MCF 10A (cell line): ENCODE measurements around the gene LECT2. TPM values are rescaled to one million over a fixed set of nuclear protein-coding genes. Genes with fewer than 3 reads are reported as not detected.

ENCODE experiments used
- BruUV-seq: library from RNA; stranded (reverse); fragments of 400-500 nt; replicated peaks from 2 replicates; lab custom pipeline; 2021; lab: Mats Ljungman, UMichigan
- CTCF ChIA-PET: fragments of 300-600 bp; sonication (Branson Sonifier 250); formaldehyde crosslinking; extraction: SDS; loops from one replicate; lab custom pipeline; 2021; ENCODE audit warnings: antibody characterized with exemption, inconsistent platforms; lab: Yijun Ruan, JAX
- POLR2A ChIA-PET: fragments of 300-600, 350-650 bp; sonication (Branson Sonifier 250); formaldehyde crosslinking; extraction: SDS; loops from one replicate; lab custom pipeline; 2020; ENCODE audit warnings: antibody characterized with exemption, inconsistent platforms; lab: Yijun Ruan, JAX
- DNase-seq: peaks from one replicate; pipeline ENCODE4 v3.0.0-alpha.2; 2018; ENCODE audit not compliant: unreplicated experiment
- H3K27ac Mint-ChIP-seq: one replicate; pipeline ENCODE4 v1.8.0; 2022; ENCODE audit warnings: mild to moderate bottlenecking, low read depth, mixed read lengths; ENCODE audit not compliant: unreplicated experiment
- H3K27me3 Mint-ChIP-seq: one replicate; pipeline ENCODE4 v1.8.0; 2022; ENCODE audit warnings: mixed read lengths; ENCODE audit not compliant: insufficient read depth, unreplicated experiment
- H3K36me3 Mint-ChIP-seq: one replicate; pipeline ENCODE4 v1.8.0; 2022; ENCODE audit warnings: mild to moderate bottlenecking, moderate library complexity, mixed read lengths; ENCODE audit not compliant: insufficient read depth, unreplicated experiment
- H3K4me1 Mint-ChIP-seq: one replicate; pipeline ENCODE4 v1.8.0; 2022; ENCODE audit warnings: mixed read lengths; ENCODE audit not compliant: insufficient read depth, unreplicated experiment
- H3K4me3 Mint-ChIP-seq: one replicate; pipeline ENCODE4 v1.8.0; 2022; ENCODE audit warnings: mild to moderate bottlenecking, moderate library complexity, mixed read lengths; ENCODE audit not compliant: unreplicated experiment
- H3K9me3 Mint-ChIP-seq: one replicate; pipeline ENCODE4 v1.8.0; 2022; ENCODE audit warnings: mixed read lengths; ENCODE audit not compliant: unreplicated experiment
- CTCF ChIP-seq: fragments of 200-600 bp; IDR thresholded peaks from one replicate; pipeline ENCODE4 v1.8.0; 2022; ENCODE audit warnings: antibody characterized with exemption, mild to moderate bottlenecking; ENCODE audit not compliant: unreplicated experiment
- intact Hi-C: fragments of 100-400 bp; cut with micrococcal nuclease; formaldehyde crosslinking; loops from 2 replicates; pipeline ENCODE4 v1.14.1; 2022
- total RNA-seq: library from RNA; stranded (reverse); gene quantifications from 2 replicates; pipeline ENCODE4 v1.2.3, GENCODE V29; 2022

Gene LECT2
- total RNA-seq, 1 experiment from 2014 or later, result not detected

GRCh38 chr5:135951807-135952206 is 3.0 kb downstream of the LECT2 start:
- Mint-ChIP-seq H3K27me3 (no peaks in the 10 kb centered on the region), H3K27ac (no peak overlapping the region), H3K4me3 (no peak overlapping the region), H3K9me3 (no peaks in the 10 kb centered on the region), H3K36me3 (no peaks in the 10 kb centered on the region), H3K4me1 (no peaks in the 10 kb centered on the region)
- no peak for TF ChIP-seq CTCF
- intact Hi-C loops, result no loop called here
- no TSS peak for BruUV-seq
- CTCF ChIA-PET, result interaction anchor here (0.6 to 1.5 kb wide), 8 partner anchors 10 to 260 kb away, joined by 3 to 7 read pairs (median 4); no protein-coding TSS in a partner anchor
- DNase-seq, result no peak
- POLR2A ChIA-PET, result interaction anchor here (0.9 to 1.4 kb wide), 4 partner anchors 9 to 79 kb away, joined by 3 to 5 read pairs (median 4); partner anchors contain the start of gene TGFBI

GRCh38 chr5:135951257-135951656 is 3.5 kb downstream of the LECT2 start:
- POLR2A ChIA-PET, result interaction anchor here (0.6 to 1.4 kb wide), 5 partner anchors 9 to 181 kb away, joined by 3 to 6 read pairs (median 4); partner anchors contain the start of genes SMAD5 and TGFBI
- intact Hi-C loops, result no loop called here
- H3K4me1 Mint-ChIP-seq, result no peaks in the 10 kb centered on the region
- no TSS peak for BruUV-seq
- no peaks in the 10 kb centered on the region for H3K36me3 Mint-ChIP-seq
- H3K27ac Mint-ChIP-seq, result no peak overlapping the region
- H3K4me3 Mint-ChIP-seq, result no peak overlapping the region
- TF ChIP-seq CTCF, result no peak
- H3K9me3 Mint-ChIP-seq, result no peaks in the 10 kb centered on the region
- no peaks in the 10 kb centered on the region for H3K27me3 Mint-ChIP-seq
- DNase-seq, result no peak
- CTCF ChIA-PET, result interaction anchor here (0.6 to 2.2 kb wide), 11 partner anchors 11 to 487 kb away, joined by 3 to 7 read pairs (median 4); no protein-coding TSS in a partner anchor

DNA sequence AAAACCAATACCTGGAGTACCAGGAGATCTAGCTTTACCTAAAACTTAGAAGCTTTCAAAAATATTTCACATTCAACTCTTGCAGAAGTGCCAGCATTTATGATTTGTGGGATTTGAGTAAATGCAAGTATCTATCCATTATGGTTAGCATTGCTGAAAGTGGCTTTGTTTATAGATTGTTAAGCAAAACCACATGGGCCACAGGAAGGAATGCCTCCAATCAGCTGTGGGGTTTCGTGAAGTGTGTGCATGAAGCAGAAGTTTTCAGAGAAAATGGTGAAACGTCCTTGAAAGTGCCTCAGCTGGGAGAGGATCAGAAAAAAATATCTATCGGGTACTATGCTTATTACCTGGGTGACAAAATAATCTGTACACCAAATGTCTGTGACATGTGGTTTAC is 4.2 kb downstream of the LECT2 start:
- BruUV-seq, result no TSS peak
- no peaks in the 10 kb centered on the region for H3K36me3 Mint-ChIP-seq
- CTCF ChIA-PET, result interaction anchor here (0.7 to 2.2 kb wide), 12 partner anchors 12 to 487 kb away, joined by 3 to 7 read pairs (median 4); no protein-coding TSS in a partner anchor
- no peak overlapping the region for H3K27ac Mint-ChIP-seq
- POLR2A ChIA-PET, result interaction anchor here (0.6 to 1.4 kb wide), 6 partner anchors 10 to 182 kb away, joined by 3 to 6 read pairs (median 3); partner anchors contain the start of genes SMAD5 and TGFBI
- H3K4me3 Mint-ChIP-seq, result no peak overlapping the region
- H3K4me1 Mint-ChIP-seq, result no peaks in the 10 kb centered on the region
- no peak for TF ChIP-seq CTCF
- H3K27me3 Mint-ChIP-seq, result no peaks in the 10 kb centered on the region
- intact Hi-C loops, result no loop called here
- no peak for DNase-seq
- no peaks in the 10 kb centered on the region for H3K9me3 Mint-ChIP-seq

DNA sequence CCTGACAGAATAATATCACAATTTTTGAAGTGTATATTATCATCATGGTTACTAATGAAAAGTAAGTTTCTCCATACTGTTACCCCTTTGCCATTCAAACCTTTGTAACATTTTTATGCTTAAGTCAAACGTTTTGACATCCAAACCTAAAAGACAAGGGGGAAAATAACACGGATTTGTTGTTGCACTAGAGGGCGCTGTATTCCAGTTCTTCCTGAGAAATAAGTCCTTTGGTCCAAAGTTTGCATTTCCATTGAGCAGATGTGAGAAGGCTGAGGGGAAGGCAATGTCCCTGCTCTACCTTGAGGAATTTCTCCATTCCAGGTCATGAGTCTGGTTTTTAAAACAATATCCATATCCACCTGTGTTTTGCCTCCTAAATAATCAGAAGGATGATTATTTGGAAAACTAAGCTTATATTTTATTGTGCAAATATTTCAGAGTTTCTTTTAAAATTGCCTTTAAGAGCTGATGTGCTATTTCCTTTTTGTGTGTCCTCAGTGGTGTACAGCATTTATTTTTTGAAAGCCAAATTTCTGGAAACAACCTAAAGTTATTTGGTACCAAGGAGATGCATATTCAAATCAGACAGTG is 9.7 kb downstream of the LECT2 start:
- ChIA-PET POLR2A (interaction anchor here (0.6 to 2.5 kb wide), 13 partner anchors 16 to 379 kb away, joined by 3 to 44 read pairs (median 5); partner anchors contain the start of gene TGFBI), CTCF (interaction anchor here (0.6 to 2.7 kb wide), 66 partner anchors 9 to 1094 kb away, joined by 3 to 54 read pairs (median 5); partner anchors contain the start of genes LECT2 and TGFBI)
- no peak overlapping the region for H3K4me3 Mint-ChIP-seq
- H3K27me3 Mint-ChIP-seq, result no peaks in the 10 kb centered on the region
- intact Hi-C loops, result loop anchor here (1.0 to 2.0 kb wide), 7 partner anchors 58 to 229 kb away; no protein-coding TSS in a partner anchor
- no TSS peak for BruUV-seq
- H3K9me3 Mint-ChIP-seq, result no peaks in the 10 kb centered on the region
- peak; percentile 80 for TF ChIP-seq CTCF
- no peaks in the 10 kb centered on the region for H3K36me3 Mint-ChIP-seq
- peak; percentile 94 for DNase-seq
- H3K27ac Mint-ChIP-seq, result no peak overlapping the region
- no peaks in the 10 kb centered on the region for H3K4me1 Mint-ChIP-seq
